Medulla oblongata (tissue), 1 donor: ENCODE measurements around the gene FES.
A peak's percentile ranks its signal among the peaks of the same experiment; 100 is the strongest.
"Not testable (repeated sequence)": the region's sequence is repeated elsewhere in the genome, so short reads cannot be mapped to it uniquely, and the experiment has no call there.

Experiments
- DNase-seq: peaks from one replicate; pipeline ENCODE4 v3.0.0-alpha.2; 2015; ENCODE audit errors: extremely low spot score

Gene FES

GRCh38 chr15:90891346-90891949, 7.1 kb downstream of the FES start:
- DNase-seq, result no peak

GRCh38 chr15:90892023-90892422, 7.7 kb downstream of the FES start:
- no peak for DNase-seq

- DNase-seq, result no peak
Measured at GRCh38 chr15:90892498-90893174, 8.3 kb downstream of the FES start.

- no peak for DNase-seq
Measured at GRCh38 chr15:90893175-90894090, 9.1 kb downstream of the FES start.

- DNase-seq, result peak; percentile 80
Measured at GRCh38 chr15:90895571-90896117, 11.3 kb downstream of the FES start.

- not testable (repeated sequence) for DNase-seq
Measured at GRCh38 chr15:90897131-90897655, 12.9 kb downstream of the FES start.

GRCh38 chr15:90901175-90902039, 17.1 kb downstream of the FES start:
- peak; percentile 60 for DNase-seq

GRCh38 chr15:90902040-90902839, 17.9 kb downstream of the FES start:
- DNase-seq, result peak; percentile 89

GRCh38 chr15:90902840-90903732, 18.8 kb downstream of the FES start, which contains the start of gene MAN2A2:
Gene MAN2A2, plus strand, starts transcription at chr15:90903302. Its CDS starts 906 bp downstream, at chr15:90904208.
- peak; percentile 89 for DNase-seq

- no peak for DNase-seq
Measured at GRCh38 chr15:90903733-90904536, 19.6 kb downstream of the FES start.

GRCh38 chr15:90904746-90905145, 20.4 kb downstream of the FES start:
- no peak for DNase-seq

- DNase-seq, result no peak
Measured at GRCh38 chr15:90905306-90906180, 21.2 kb downstream of the FES start.

GRCh38 chr15:90906181-90906849, 22.0 kb downstream of the FES start:
- DNase-seq, result no peak

- no peak for DNase-seq
Measured at GRCh38 chr15:90907051-90907660, 22.9 kb downstream of the FES start.

- peak; percentile 58 for DNase-seq
Measured at GRCh38 chr15:90907838-90908507, 23.7 kb downstream of the FES start.

- DNase-seq, result not testable (repeated sequence)
Measured at GRCh38 chr15:90909449-90909848, 25.1 kb downstream of the FES start.
